ENCODE results near the gene C1QTNF5.

Gene C1QTNF5

DNA sequence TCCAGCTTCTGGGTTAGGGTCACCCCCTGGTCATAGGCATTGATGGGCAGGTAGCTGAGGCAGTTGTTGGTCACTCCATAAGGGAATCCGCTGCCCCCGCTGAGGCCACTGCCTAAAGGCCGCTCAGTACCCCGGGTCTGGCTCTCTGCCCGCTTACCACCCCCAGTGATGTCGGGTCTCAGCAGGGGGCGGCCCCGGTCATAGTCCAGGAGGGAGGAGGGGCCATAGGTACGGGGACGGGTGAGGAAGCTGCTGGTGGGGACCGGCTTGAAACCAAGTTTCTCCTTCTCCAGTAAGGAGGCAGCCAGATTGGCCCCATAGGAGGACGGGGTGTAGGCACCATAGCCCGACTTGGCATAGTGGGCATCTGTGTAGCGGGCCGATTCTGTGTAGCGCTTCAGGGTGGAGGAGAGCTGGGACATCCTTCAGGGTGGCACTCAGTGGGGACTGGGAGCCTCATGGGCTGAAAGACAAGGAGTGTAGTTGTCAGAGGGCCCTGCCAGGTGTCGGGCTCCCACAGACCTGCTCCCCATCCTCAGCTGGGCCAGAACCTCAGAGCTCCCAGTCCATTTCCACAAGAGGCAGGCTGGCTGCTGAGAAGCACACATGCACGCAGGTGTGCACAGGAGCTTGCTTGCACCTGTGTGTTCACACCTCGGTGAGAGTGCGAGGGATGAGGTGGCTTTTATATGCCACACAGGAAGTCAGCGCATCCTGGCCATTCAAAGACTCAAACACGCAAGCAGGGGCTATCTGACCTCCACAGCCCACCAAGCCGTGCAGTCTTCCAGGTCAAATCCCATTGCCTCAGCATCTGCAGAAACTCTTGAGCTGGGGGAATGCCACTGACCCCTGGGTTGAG, 32.6 kb upstream of the C1QTNF5 start:
- no peak for DNase-seq

DNA sequence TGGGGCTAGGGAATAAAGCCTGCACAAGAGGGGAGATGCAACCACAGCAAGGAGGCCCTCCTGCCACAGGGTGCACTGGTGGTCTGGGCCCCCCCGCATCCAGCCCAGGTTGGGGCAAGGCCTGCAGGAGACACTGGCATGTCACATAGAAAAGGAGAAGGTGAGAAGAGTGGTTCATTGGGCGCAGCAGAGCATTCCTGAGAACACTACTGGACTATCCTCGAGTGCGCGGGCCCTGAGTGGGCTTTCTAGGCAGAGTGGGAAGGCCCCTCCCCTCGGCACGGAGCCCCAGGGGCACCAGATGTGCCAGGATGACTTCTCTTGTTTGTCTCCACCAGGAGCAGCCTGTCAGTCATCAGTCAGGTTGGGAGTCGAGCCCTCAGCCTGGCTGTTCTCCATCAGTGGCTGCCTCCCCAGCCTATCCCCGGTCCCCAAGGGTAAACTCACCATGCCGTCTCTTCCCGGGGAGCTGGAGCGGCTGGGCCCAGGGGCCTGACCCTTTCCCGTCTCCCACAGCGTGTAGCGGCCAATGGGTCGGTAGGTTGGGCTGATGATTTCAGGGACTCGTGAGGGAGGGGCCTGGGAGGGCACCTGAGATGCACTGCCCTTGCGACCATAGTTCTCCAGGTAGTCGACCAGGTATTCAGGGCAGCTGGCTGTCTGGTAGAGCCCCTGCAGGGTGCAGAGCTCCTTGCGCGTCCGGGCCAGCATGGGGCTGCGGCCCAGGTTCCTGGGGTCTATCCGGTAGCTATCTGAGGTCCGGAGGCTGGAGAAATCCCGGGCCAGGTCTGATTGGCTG, 31.8 kb upstream of the C1QTNF5 start:
- no peak for DNase-seq

DNA sequence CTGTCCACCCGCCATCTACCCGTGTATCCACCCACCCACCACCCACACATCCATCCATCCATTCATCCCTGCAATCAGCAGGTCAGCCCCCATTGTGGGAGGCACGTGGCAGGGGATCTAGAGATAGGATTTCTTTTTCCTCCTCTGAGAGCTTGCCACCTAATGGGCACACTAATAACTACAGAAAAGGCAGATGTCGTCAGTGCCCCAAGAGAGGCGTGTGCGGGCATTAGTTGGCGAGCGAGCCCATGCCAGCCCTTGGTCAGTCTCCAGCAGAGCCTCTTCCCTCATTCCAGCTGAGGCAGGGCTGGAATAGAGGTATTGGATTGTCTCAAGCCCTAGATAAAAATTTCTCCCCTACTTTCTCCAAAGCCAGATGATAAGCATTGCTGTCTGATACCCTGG, 31.1 kb upstream of the C1QTNF5 start:
- peak in 1 of 2 donors; percentile 34 for DNase-seq

DNA sequence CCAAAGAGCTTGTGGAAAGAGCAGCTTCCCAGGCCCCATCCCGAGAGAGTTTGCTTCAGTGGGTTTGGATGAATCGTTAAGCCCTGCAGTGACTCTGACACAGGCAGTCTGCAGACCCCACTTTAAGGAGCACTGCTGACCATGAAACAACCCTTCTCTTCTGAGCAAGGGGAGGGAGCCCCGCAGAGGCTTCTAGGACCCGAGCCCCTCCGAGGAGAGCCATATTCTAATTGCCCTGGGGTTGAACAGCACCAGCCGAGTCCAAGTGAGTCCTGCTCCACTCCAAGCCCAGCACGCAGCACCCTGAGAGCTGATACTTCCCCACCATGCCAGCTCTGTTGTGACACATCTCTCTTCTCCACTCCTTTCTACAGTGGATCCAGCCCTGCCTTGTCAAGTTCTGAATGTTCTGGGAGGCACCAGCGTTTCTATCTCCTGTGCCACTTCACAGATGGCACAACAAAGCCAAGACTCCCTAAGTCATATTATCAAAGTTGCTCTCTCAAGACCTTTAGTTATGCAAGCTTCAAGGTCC, 30.5 kb upstream of the C1QTNF5 start:
- no peak for DNase-seq

DNA sequence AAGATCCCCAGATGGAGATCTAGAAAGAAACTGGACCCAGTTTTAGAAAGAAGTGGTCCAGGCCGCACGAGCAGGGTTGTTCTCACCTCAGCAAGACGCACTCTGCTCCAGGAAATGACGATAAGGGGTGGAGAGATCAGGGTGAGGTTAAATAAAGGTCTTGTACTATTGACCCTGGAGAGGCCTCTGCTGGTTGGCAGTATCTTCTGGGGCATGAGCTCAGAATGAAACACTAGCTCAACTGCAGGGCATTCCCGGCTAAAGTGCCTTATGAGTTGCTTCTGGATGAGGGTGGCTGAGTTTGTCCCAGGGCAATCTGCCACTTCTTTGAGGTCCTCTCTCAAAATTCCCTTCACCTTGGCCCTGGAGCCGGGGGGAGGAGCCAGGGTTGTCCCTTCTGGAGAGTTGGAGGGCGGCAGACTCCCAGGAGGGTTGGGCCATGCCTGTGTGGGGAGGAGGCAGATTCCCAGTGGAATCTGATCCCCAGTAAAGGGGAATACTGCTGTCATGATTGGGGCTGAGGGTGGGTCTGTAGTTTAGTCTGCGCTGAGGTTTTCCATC, 29.9 kb upstream of the C1QTNF5 start:
- DNase-seq: no peak

DNA sequence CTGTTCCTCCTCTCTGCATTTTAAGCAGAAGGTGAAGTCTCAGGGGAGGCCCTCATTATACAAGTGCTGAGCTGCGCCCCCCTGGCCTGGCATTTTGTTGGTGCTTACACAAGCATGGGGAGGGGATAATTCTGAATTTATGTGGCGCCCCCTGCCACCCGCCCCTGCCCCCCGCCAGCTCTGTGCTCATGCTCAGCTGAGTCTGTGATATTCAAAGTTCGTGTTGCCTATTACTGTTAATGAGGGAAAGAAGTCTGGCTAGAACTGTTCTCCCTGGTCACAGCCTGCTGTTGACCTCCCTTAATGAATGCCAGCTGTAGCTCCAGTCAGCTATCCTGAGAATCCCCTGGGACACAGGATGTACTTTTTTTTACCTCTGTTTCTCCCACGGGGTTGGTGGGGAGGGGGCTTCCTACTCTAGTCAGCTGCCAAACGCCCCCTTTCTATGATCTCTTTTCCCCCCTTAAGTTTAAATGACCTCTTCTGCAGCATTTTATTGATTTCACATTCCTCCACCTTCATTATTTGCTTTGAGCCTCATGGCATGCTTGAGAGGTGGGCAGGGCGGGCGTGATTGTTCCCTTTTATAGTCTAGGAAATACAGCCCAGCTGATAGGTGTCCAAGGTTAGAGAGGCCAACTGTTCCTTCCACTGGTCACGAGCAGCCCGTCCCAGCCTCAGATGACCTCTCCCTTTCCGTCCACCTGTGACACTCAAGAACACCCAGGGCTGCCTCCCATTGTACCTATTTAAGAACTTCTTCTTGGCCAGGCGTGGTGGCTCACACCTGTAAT, 28.6 kb upstream of the C1QTNF5 start:
- no peak for DNase-seq

DNA sequence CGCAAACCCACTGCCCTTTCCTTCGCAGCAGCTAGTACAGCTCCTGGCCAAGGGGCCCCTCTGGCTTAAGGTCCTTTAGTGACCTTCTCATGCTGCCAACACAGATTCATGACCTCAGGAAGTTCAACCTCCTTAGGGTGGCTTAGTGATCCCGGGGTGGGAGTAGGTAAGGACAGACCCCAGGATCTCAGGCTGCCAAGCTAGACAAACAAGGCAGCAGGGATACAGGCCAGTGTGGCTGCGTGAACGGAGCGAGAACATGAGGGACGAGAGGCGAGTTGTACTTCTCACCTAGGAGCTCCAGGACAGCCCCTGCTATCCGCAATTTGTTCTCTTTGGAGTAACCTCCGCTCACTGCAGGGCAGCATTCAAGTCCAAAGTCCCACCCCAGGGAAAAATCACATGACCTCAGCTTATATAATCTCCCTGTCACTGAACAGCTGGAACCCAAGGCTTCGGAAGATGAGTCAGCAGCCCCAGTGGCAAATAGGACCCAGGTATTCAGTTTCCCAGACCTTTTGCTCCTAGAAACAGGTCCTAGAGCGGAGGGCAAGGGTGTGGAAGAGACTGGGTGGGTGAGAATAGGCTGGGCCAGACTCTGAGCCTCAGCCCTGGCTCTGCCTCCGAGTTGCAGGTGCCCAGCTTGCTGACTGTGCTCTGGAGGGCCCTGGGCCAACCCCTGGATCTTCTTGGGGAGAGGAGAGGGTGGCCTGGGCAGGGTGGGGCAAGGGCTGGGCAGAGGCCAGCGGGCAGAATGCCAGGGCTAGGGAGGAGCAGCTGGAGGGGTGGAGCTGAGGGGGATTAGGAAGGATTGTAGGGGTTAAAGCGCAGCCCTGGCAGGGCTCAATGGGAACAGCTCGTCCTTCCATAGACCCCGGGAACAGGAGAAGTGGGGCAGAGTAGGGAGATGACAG, 27.7 kb upstream of the C1QTNF5 start:
- DNase-seq: no peak

DNA sequence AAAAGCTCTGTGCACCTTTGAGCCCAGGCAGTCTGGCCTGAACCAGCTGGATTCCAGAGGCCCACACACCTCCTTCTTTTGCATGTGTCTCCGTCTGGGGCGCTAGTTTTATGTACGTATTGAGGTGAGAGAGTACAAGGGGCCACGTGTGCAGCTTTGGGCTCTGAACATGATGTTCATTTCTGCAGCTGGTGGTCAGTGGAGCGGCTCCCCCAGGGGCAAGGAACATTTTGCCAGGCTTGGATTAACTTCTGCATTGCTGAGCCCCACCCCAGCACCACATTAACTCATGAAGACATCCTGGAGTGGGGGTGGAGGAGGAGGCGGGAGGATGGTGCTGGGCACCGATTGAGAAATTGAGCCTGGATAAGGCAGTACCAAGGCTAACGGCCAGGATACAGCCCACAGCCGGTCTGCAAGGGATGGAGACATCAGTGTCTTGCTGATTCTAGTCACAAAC, 27.0 kb upstream of the C1QTNF5 start:
- peak; percentile 40 to 68 for DNase-seq

DNA sequence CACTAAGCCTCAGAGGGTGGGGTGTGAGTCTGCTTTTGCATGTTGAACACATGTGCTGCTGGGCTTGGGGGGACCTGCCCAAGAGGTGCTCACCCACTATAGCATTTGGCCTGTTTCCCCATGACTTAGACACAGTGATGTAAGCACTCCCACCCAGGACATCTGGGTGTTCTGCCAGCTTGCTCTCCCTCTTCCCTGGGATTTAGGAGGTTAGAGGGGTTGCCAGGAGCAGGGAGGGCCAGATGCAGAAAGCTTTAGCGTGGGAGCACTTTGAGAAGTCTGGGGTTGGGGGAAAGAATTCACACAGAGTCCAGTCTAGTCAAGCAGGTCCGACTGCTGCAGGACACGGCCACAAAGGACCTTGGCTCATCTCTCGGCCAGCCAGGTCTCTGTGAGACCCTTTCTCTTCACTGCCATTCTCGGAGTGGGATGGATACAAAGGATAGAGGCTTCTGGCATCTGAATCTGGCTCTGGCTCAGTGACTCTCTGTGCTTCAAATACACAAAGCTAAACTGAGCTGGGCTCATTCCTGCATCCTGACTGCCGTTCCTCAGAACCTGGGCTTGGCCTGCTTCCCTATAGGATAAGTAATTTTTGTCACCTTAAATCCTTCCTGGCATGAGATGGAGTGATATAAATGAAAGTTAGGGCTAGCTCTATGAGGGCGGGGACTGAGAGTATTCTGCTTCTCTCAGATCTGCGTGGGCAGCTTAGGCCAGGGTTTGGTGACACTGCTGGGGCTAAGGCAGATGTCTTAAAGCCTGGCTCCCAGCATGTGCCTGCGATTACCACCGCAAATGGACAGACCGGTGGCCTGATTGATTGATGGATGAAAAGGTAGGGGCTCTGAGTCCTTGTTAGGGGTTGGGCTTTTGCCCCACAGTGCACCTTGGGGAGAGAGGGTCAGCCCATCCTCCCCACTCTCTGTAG, 26.3 kb upstream of the C1QTNF5 start:
- DNase-seq: no peak

DNA sequence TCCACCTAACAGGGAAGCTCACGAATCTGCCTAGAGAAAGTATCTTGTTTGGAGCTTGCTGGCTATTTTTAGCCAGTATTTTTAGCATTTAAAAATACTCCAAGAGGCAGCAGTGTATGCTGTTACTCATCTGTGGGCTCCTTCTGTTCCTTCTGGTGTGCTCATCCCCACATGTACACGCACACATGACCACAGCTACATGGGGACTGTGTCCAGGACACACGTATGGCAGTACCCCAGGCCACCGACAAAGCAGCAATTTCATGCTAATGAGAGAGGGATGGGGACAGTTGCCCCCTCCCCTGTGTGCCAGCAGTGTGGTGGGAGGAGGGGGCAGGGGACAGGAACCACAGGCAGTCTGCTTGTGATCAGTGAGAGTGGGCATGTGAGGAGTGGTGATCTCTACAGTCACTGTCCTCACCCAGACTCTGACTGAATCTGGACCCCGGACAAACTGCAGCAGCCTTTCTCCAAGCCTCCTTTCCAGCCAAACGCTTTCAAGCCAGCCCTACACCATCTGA, 24.4 kb upstream of the C1QTNF5 start:
- peak in 1 of 2 donors; percentile 43 for DNase-seq

DNA sequence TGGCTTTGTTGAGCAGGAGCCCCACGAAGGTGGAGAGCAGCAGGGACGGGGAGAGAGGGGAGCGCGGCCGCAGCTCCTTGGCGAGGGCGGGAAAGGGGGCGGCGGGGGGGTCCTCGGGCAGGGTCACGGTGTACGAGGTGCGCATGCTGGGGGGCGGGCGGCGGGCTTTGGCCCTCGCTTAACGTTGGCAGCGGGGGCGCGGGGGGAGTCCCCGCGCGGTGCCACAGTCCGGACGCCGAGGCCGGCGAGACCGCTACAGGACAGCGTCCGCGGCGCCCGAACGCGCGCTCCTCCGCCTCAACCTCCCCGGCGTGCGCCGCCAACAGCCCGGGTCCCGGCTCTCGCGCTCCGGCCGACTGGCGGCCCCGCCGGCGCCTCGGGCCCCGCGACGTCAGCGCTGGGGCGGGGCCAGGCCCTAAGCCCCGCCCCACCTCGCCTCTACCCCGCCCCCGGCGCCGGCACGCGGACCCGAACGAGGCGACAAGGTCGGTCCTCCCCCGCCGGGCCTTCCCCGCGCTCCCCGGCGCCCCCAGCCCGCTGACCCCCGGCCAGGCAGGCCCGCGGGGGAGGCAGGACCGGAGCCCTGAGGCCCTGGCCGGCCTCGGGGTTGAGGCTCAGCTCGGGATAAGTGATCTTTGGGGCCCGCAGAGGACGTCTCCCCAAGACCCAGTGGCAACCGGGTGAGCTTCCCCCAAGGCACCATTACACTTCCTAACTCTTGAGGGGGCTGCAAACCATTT, 23.3 kb upstream of the C1QTNF5 start:
- peak; percentile 59 to 68 for DNase-seq

DNA sequence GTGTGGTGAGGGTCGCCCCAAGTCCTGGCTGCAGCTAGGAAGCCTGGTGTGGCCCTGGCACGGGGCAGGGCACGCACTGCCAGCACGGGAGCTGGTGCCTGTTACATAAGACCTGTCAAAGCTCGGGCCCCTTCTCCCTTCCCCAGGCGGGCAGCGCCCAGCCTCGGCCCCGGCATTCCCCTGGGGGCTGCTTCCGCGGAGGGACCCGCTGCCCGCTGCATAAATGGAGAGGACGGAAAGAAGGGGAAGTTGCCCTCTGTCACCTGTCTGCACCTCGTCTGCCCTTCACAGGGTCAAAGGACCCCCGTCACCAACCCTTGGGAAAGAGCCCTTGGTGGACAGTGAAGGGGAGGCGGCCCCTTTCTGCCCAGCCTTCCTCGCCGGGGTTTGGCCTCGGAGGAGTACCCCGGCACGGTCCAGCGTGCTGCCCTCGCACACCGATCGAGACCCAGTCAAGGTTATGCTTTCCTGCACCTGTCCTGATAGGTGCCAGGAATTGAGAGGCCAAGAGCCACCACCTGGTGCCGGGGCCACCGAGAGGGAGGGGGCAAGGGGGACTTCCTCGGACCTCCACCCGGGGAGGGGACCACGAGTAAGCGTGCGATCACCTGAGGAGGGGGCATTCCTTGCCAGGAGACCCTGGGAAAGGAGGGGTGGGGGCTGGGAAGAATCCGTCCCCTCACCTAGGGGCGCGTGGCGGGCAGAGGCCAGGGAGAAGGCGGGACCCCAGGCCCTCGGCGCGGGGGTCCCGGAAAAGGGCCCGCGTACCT, 22.6 kb upstream of the C1QTNF5 start:
- no peak for DNase-seq

DNA sequence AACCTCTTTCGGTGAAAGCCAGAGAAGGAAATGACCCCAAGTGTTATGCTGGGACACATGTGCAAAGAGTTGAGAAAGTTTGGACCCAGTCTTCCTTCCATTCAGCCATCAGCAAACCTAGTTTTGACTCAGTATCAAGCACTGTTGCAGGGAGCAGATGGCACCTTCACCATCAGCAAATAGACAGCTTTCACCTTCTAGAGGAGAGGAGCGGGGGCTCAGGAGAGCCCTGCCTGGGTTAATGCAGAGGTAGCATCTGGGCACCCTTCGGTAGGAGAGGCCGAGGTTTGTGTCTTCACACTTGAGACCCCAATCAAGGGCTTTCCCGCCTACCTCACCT, 22.0 kb upstream of the C1QTNF5 start:
- DNase-seq: no peak

DNA sequence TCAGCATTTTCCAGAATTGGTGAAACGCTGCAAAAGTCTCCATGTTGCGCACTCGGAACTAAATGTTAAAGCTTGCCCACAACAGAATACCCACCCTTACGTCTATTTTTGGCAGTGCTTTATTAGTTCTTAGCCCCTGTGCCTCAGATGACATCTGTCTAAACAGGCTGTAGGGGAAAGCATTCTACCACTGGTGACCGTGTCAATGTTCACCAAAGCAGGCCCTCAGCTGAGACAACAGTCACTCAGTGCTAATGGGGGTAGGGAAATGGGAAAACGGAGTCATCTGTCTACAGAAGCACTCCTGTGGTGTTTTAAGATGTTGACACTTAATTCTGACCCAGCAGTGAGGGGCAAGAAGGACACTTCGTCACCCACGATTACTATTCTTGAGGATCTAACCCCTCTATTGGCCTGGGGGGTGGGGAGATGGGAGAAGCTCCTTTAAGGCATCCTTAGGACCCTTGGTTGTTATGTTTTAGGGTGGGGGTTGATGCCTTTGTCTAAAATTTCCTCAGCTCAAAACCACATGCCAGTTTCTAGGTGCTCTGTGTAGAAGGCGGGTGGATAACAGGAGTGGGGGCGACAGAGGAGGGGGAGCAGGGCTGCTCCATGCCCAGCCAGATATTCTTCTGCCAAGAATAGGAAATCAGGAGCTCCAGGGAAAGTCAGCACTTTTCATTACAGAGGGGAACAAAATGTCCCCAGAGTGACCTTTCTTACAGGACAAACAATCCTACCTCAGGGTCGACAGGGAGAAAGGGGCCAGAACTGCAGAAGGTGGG, 21.4 kb upstream of the C1QTNF5 start:
- peak in 1 of 2 donors; percentile 50 for DNase-seq

DNA sequence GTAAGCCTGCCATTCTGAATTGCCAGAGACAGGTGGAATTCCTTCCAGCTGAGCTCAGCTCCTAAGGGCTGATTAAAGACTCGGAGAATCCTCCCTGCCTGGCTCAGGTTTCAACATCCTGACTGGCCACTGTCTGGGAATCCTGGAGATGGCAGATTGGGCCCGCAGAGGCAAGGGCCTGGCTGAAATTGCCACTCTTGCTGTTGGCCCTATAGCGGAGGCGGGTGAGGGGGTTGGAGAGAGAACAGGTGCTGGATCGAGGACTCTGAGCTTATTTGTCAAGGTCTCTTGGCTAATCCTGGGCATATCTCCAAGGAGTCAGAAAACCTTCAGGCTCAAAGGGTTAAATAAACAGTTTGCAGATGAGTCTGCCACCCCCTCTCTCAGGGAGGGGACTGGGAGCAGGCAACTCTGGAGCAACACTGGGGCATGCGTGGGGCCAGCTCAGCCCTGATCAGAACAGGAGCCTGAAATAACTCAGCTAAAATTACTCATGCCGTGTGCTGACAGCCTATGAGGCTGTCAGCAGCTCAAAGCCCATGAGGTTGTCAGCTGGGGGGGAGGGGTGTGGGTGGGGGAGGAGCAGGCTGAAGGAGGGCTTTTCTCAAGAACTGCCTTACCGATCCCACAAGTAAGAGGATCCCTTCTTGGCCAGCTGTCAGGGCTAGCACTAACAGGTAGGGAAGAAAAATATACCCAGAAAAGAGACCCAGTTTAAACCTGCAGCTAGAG, 20.5 kb upstream of the C1QTNF5 start:
- DNase-seq: peak; percentile 64 to 94

DNA sequence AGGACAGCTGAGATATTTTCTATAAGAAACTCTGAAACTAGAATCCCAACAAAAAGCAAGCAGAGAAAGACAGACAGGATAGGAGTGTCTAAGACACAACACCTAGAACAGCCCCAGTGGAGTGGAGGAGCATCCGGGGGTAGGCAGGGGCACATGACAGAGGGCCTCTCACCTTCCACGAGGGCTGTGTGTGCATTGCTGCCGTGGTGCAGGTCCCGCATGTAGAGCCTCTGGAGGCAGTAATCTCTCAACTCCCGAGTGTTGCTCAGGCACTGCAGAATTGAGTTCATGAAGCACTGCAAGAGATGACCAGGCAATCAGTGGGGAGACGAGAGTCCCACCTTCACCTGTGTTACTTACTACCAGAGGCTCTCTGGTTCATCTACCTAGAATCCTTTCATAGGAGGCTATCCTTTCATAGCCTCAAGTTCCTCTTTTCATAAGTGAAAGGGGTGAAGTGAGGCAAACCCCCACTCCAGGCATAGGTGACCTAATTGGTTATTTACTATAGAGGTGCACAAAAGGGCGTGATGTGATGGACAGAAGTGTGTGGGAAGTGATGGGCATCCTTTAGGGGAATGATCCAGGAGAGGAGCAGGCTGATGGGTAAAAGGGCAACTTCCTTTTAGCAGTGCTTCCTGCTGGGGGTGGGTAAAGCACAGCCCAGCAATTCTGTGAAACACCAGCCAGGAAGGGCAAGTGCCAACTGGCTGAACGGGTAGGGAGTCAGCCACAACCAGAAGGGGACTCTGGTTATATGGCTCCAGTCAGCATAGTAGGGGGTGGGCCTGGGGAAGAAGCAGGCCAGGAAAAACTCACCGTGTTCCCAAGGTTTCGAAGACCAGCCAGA, 18.9 kb upstream of the C1QTNF5 start:
- DNase-seq: peak; percentile 55 to 77
